HCT116 (cell line): ENCODE measurements around the gene RGS6.

ENCODE experiments used
- SRF ChIP-seq: IDR thresholded peaks from 2 replicates; pipeline ENCODE4 v1.6.1; 2012; ENCODE audit warnings: low read depth
- TF ChIP-seq, protein P1 (sequence below), 3 experiments: fragments of 200-600 bp in 1 of 3; sonication (generic) in 1 of 3; IDR thresholded peaks in 2 of 3; conservative IDR thresholded peaks in 1 of 3; 2 replicates each; pipeline ENCODE4 v1.5.1; 2012 to 2017; ENCODE audit warnings: low read depth in 2 of 3, low read length in 2 of 3, antibody characterized with exemption in 1 of 3, borderline replicate concordance in 1 of 3, control low read depth in 1 of 3, mild to moderate bottlenecking in 1 of 3, mixed read lengths in 1 of 3, mixed run types in 1 of 3, moderate library complexity in 1 of 3; ENCODE audit not compliant: insufficient read depth in 1 of 3
- TF ChIP-seq, protein P2 (sequence below): IDR thresholded peaks from 2 replicates; pipeline ENCODE4 v1.6.1; 2012; ENCODE audit warnings: low read depth

DNA sequence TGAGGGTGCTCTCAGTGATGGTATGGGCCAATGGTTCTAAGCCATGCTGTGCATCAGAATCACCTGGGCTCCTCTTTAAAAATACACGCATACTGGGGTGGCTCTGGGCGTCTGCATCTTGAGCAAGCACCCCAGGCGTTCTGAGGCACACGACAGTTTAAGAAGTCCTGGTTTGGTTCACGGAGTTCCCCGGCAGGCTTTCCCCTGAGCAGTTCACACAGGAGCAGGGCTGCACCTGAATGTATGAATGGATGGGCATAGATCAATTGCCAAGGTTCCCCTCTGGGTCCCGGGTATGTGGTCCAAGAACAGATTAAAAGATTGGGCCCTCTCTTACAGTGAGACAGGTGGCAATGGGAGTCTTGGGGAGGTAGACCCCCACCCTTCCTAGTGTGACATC is 566.4 kb downstream of the RGS6 start:
- TF ChIP-seq, protein P1, sequence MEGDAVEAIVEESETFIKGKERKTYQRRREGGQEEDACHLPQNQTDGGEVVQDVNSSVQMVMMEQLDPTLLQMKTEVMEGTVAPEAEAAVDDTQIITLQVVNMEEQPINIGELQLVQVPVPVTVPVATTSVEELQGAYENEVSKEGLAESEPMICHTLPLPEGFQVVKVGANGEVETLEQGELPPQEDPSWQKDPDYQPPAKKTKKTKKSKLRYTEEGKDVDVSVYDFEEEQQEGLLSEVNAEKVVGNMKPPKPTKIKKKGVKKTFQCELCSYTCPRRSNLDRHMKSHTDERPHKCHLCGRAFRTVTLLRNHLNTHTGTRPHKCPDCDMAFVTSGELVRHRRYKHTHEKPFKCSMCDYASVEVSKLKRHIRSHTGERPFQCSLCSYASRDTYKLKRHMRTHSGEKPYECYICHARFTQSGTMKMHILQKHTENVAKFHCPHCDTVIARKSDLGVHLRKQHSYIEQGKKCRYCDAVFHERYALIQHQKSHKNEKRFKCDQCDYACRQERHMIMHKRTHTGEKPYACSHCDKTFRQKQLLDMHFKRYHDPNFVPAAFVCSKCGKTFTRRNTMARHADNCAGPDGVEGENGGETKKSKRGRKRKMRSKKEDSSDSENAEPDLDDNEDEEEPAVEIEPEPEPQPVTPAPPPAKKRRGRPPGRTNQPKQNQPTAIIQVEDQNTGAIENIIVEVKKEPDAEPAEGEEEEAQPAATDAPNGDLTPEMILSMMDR (IDR thresholded peaks at IDR 0.05 in 2 of 3, conservative IDR thresholded peaks at IDR 0.05 in 1 of 3; ENCODE audit: borderline replicate concordance in 1 of 3, insufficient read depth in 1 of 3, low read depth in 2 of 3, low read length in 2 of 3) = no peak
- no peak for TF ChIP-seq SRF
- TF ChIP-seq, protein P2, sequence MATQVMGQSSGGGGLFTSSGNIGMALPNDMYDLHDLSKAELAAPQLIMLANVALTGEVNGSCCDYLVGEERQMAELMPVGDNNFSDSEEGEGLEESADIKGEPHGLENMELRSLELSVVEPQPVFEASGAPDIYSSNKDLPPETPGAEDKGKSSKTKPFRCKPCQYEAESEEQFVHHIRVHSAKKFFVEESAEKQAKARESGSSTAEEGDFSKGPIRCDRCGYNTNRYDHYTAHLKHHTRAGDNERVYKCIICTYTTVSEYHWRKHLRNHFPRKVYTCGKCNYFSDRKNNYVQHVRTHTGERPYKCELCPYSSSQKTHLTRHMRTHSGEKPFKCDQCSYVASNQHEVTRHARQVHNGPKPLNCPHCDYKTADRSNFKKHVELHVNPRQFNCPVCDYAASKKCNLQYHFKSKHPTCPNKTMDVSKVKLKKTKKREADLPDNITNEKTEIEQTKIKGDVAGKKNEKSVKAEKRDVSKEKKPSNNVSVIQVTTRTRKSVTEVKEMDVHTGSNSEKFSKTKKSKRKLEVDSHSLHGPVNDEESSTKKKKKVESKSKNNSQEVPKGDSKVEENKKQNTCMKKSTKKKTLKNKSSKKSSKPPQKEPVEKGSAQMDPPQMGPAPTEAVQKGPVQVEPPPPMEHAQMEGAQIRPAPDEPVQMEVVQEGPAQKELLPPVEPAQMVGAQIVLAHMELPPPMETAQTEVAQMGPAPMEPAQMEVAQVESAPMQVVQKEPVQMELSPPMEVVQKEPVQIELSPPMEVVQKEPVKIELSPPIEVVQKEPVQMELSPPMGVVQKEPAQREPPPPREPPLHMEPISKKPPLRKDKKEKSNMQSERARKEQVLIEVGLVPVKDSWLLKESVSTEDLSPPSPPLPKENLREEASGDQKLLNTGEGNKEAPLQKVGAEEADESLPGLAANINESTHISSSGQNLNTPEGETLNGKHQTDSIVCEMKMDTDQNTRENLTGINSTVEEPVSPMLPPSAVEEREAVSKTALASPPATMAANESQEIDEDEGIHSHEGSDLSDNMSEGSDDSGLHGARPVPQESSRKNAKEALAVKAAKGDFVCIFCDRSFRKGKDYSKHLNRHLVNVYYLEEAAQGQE = no peak
